ENCODE results near the gene IDUA. TPM values are rescaled to one million over a fixed set of nuclear protein-coding genes. Genes with fewer than 3 reads are reported as not detected.
A peak's percentile ranks its signal among the peaks of the same experiment; 100 is the strongest.
"Not testable (repeated sequence)": the region's sequence is repeated elsewhere in the genome, so short reads cannot be mapped to it uniquely, and the experiment has no call there.

IDUA gene
- total and polyA plus RNA-seq, 5 donors: 8.5 to 17.4 (median 17.0) TPM

DNA sequence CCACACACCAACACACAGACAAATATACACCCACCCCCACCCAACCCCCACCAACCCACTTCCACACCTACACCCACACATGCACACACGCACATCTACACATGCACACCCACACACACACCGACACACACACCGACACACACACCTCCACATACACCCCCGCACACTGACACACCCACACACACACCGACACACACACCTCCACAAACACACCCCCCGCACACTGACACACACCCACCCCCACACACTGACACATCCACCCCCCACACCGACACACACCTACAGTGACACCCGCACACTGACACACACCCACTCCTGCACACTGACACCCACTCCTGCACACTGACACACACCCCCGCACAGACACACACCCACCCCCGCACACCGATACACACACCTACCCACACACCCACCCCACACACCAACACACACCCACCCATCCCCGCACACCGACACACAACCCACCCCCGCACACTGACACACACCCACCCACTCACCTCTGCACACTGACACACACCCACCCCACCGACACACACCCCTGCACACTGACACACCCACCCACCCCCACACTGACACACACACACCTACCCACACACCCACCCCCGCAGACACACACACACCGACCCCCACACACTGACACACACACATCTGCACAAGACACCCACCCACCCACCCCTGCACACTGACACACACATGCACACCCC, 55.7 kb downstream of the IDUA start:
- Histone ChIP-seq H3K27me3 (ENCODE audit: control insufficient read depth, insufficient read depth) (no peaks in the 10 kb centered on the region), H3K27ac (ENCODE audit: low read length) (no peak overlapping the region), H3K9me3 (ENCODE audit: control insufficient read depth, low read length) (no peaks in the 10 kb centered on the region), H3K4me3 (ENCODE audit: low read length) (no peak overlapping the region), H3K4me1 (ENCODE audit: control insufficient read depth, insufficient read depth, low read length) (peaks cover 2% of the 10 kb centered on the region)
- intact Hi-C loops (cut with DNase I): no loop called here
- ATAC-seq (no peak), DNase-seq (peak; percentile 21 to 51 (median 33))
- 88% methylated on average over 17 of the region's 17 CpGs for WGBS

DNA sequence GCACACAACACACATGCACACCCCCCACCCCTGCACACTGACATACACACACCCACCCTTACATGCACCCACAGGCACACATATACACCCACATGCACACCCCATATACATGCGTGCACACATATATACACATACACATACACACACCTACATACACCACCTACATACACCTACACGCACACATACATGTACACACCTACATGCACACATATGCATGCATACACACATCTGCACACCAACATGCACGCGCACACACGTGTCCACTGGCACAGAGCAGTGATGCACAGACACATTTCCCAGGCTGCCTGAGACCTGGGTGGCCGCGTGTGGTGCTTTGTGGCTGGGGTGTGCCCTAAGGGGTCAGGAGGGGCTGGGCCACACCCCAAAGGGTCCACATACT, 56.3 kb downstream of the IDUA start:
- Histone ChIP-seq H3K27ac (ENCODE audit: low read length) (no peak overlapping the region), H3K4me1 (ENCODE audit: control insufficient read depth, insufficient read depth, low read length) (peaks cover 2% of the 10 kb centered on the region), H3K4me3 (ENCODE audit: low read length) (no peak overlapping the region), H3K27me3 (ENCODE audit: control insufficient read depth, insufficient read depth) (no peaks in the 10 kb centered on the region), H3K9me3 (ENCODE audit: control insufficient read depth, low read length) (no peaks in the 10 kb centered on the region)
- 55% methylated on average over 7 of the region's 7 CpGs for WGBS
- ATAC-seq (no peak), DNase-seq (no peak)
- intact Hi-C loops (cut with DNase I): no loop called here

DNA sequence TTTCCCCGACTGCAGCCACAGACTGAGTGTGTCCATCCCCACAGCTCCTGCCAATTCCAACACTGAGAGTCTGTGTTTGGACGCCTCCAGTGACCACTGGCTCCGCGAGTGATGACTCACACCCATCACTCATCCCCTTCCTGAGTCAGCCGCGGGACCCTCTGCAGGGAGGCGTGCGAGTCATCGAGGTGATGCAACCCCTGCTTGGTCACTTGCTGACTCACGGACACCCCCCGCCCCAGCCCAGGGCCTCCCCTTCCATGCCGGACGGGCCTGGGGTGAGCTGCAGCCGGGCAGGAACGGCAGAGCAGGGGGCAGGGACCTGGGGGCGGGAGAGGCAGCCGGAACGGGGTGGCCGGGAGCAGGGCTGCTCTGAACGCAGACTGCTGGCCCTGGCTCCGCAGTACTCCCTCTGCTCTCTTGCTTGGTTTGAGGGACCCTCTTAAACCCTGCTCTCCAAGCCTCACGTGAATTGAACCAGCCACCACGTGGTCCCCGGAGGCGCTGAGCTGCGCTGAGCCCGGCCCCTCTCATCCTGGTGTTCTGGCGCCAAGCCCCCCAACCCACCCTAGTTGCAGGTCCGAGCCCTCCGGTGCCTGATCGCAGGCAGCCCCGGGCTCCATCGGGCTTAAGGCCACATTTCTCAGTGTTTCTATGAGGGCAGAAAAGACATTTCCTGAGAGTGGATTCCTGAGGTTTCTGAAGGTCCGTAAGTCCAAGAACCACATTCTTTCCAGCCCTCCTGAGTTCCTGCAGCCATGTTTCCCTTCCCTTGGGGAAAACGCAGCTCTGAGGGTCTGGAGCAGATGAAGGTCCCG, 57.0 kb downstream of the IDUA start:
- intact Hi-C loops (cut with DNase I): no loop called here
- Histone ChIP-seq H3K27me3 (ENCODE audit: control insufficient read depth, insufficient read depth) (no peaks in the 10 kb centered on the region), H3K9me3 (ENCODE audit: control insufficient read depth, low read length) (no peaks in the 10 kb centered on the region), H3K4me3 (ENCODE audit: low read length) (no peak overlapping the region), H3K27ac (ENCODE audit: low read length) (no peak overlapping the region), H3K4me1 (ENCODE audit: control insufficient read depth, insufficient read depth, low read length) (peaks cover 2% of the 10 kb centered on the region)
- WGBS: 22% methylated on average over 36 of the region's 36 CpGs
- DNase-seq (peak; percentile 94 to 96 (median 95)), ATAC-seq (peak; percentile 88 to 91)

DNA sequence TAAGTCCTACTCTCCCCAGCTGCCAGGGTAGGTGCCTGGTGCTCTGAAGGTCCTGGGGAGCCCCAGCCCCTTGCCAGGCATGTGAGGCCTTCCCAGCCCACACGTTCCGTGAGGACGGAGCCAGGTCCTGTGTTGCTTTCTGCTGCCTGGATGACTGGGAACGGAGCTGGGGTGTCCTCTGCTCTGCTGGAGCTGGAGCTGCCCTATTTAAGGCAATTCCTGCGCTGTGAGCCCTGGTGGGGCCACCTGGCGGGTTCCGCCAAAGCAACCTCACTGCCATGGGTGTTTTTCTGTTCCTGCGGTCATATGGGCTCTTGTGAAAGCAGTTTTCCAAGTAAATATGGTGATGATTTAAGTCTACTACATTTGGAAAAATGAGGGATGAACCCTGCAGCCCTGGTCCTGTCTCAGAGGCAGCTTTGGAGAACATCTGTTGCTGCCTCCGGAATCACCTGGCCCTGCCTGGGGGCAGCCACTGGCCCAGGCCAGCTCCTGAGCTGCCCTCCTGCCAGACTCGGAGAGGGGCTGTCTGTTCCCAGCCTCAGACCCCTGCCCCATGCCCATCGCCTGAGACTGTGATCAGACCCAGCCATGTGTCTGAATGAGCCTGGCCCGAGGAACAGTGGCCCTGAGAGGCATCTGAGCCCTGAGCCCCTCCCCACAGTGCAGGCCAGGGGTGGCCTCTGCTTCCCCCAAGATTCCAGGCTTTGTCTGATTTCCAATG, 57.8 kb downstream of the IDUA start:
- Histone ChIP-seq H3K27me3 (ENCODE audit: control insufficient read depth, insufficient read depth) (no peaks in the 10 kb centered on the region), H3K4me1 (ENCODE audit: control insufficient read depth, insufficient read depth, low read length) (peaks cover 2% of the 10 kb centered on the region), H3K9me3 (ENCODE audit: control insufficient read depth, low read length) (no peaks in the 10 kb centered on the region), H3K27ac (ENCODE audit: low read length) (no peak overlapping the region), H3K4me3 (ENCODE audit: low read length) (no peak overlapping the region)
- WGBS: 83% methylated on average over 12 of the region's 12 CpGs
- no peak for ATAC-seq
- DNase-seq: peak; percentile 25 to 45 (median 42)
- intact Hi-C loops (cut with DNase I): no loop called here

DNA sequence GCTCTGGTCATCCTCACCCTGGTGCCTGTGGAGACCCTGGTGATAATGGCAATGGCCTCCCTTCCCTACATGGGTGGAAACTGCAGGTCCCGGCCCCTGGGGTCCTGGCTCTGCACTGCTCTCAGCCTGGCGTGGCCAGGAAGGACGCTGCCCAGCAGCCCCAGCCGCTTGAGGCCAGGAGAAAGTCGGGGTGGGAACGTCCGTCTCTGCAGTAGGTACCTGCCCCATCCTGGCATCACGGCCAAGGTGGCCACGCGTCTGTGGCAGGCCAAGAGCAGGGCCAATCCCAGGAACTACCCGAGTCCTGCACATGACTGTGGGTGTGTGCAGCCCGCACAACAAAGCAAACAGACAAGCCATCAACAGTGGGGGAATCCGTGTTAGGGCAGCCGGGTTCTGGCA, 58.4 kb downstream of the IDUA start:
- intact Hi-C loops (cut with DNase I): no loop called here
- Histone ChIP-seq H3K4me1 (ENCODE audit: control insufficient read depth, insufficient read depth, low read length) (no peaks in the 10 kb centered on the region), H3K9me3 (ENCODE audit: control insufficient read depth, low read length) (no peaks in the 10 kb centered on the region), H3K4me3 (ENCODE audit: low read length) (no peak overlapping the region), H3K27ac (ENCODE audit: low read length) (no peak overlapping the region), H3K27me3 (ENCODE audit: control insufficient read depth, insufficient read depth) (no peaks in the 10 kb centered on the region)
- ATAC-seq (no peak), DNase-seq (peak; percentile 16 to 55 (median 29))
- 82% methylated on average over 14 of the region's 14 CpGs for WGBS

DNA sequence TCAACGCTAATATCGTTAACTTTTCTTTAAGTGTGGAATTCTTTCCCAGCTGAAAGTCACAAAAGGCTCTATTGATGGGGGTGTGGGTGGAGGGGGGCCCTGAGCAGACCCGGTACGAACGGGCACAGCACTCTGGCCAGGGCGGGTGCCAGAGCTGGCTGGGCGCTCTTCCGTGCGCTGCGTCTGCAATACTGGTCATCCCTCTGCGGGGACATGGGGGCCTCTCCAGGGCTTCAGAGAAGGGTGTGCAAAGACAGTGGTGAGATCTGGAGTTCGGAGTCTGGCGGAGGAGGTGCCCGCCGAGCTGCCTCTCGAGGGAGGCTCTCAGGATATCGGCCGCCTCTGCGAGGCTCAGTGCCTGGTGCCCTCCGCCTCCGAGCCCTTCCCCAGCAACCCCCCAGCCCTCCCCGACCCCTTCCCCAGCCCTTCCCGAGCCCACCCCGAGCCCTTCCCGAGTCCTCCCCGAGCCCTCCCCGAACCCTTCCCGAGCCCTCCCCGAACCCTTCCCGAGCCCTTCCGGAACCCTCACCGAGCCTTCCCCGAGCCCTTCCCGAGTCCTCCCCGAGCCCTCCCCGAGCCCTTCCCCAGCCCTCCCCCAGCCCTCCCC, 58.9 kb downstream of the IDUA start:
- Histone ChIP-seq H3K4me1 (ENCODE audit: control insufficient read depth, insufficient read depth, low read length) (no peaks in the 10 kb centered on the region), H3K9me3 (ENCODE audit: control insufficient read depth, low read length) (no peaks in the 10 kb centered on the region), H3K4me3 (ENCODE audit: low read length) (no peak overlapping the region), H3K27me3 (ENCODE audit: control insufficient read depth, insufficient read depth) (no peaks in the 10 kb centered on the region), H3K27ac (ENCODE audit: low read length) (no peak overlapping the region)
- intact Hi-C loops (cut with DNase I): no loop called here
- peak; percentile 25 to 53 (median 37) for DNase-seq
- ATAC-seq: no peak
- WGBS: 77% methylated on average over 36 of the region's 36 CpGs

DNA sequence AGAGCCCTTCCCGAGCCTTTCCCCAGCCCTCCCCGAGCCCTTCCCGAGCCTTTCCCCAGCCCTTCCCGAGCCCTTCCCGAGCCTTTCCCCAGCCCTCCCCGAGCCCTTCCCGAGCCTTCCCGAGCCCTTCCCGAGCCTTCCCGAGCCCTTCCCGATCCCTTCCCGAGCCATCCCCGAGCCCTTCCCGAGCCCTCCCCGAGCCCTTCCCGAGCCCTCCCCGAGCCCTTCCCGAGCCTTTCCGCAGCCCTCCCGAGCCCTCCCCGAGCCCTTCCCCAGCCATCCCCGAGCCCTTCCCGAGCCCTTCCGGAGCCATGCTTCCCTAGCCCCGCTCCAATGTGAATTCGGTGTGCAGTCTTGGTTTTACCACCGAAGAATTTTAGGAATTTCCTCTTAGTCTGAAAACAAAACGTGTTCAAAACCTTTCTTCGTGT, 59.8 kb downstream of the IDUA start:
- H3K27me3 ChIP-seq (ENCODE audit: control insufficient read depth, insufficient read depth); H3K27ac ChIP-seq (ENCODE audit: low read length); intact Hi-C loops (cut with DNase I); H3K9me3 ChIP-seq (ENCODE audit: control insufficient read depth, low read length); H3K4me1 ChIP-seq (ENCODE audit: control insufficient read depth, insufficient read depth, low read length); H3K4me3 ChIP-seq (ENCODE audit: low read length): not testable (repeated sequence)
- DNase-seq (peak; percentile 71 to 93 (median 87)), ATAC-seq (peak in 1 of 2 donors; percentile 39)
- WGBS: 22% methylated on average over 29 of the region's 29 CpGs

DNA sequence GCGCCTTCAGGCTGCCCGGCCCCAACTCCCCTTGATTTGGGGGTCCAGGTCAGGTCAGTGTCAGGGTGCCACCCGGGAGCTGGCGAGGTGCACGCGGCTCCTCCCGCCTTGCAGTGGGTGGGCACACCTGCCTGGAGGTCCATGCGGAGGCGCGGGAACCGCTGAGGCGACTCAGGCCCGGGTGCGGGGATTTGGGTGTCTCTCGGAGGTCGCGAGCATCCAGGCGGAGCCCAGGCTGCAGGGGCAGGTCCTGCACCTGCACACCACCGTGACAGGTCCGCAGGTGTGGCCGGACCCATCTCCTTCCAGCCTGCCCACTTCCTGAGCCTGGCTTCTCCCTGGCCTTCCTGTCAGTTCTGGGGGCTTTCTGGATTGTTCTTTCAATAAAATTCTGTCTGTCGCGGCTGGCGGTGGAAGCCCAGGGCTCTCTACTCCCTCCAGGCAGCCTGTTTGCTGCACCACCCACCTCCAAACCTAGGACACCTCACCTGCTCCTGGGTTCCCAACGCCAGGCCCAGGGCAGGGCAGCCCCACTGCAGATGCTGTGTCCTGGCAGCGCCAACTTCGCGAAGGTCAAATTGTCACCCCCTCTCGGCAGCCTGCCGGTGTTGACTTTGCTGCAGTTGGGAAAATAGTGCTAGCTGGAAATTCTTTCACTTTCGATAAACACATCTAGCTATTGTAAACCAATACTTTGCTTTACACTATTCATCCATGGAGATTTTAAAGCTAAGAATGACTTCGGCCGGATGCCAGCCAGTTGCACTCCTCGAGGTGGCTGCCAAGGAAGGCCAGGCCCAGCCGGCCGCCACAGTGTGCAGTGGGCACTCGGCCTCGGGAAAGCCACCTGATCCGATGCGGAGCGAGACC, 60.5 kb downstream of the IDUA start:
- H3K27me3 ChIP-seq (ENCODE audit: control insufficient read depth, insufficient read depth): no peaks in the 10 kb centered on the region
- H3K27ac ChIP-seq (ENCODE audit: low read length): no peak overlapping the region
- no peaks in the 10 kb centered on the region for H3K4me1 ChIP-seq (ENCODE audit: control insufficient read depth, insufficient read depth, low read length)
- H3K9me3 ChIP-seq (ENCODE audit: control insufficient read depth, low read length): no peaks in the 10 kb centered on the region
- ATAC-seq (no peak), DNase-seq (peak; percentile 23 to 72 (median 67))
- no peak overlapping the region for H3K4me3 ChIP-seq (ENCODE audit: low read length)
- intact Hi-C loops (cut with DNase I): no loop called here
- WGBS: 59% methylated on average over 41 of the region's 41 CpGs

DNA sequence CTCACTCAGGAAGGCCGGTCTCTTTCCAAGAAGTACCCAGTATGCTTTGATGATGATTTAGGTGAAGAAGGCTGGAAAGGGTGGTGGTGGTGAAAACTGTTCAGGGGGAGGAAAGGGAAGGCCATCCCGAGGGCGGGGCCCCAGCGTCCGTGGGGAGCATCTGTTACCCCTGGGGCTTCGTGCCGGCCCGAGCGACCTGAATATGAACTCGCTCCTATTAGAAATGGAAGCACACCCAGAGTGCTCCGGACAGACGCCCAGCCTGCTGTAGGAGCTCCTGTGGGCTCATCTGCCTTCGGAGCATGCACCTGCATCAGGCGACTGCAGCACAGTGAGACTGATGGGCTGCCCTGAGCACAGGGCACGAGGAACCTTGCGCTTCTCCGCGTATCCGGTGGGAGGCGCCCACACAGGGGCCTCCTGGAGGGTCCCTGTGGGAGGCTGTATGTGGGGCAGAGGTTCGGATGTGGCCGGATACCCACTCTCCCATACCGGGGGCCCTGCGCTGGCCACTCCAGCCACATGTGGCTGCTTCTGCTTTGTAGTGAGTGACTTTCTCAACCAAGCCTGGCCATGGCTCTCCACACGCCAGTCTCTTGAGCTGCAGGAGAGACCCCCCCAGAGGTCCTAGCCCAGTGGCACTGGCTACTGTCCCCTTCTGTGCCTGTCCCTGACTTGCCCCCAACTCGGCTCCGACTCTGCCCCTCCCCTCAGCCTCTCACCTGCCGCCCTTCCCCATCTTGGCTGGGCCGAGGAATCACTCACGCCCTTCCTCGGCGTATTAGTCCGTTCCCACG, 61.3 kb downstream of the IDUA start:
- no peaks in the 10 kb centered on the region for H3K4me1 ChIP-seq (ENCODE audit: control insufficient read depth, insufficient read depth, low read length)
- no peak overlapping the region for H3K4me3 ChIP-seq (ENCODE audit: low read length)
- 77% methylated on average over 34 of the region's 34 CpGs for WGBS
- DNase-seq (peak; percentile 16 to 48 (median 43)), ATAC-seq (no peak)
- no peaks in the 10 kb centered on the region for H3K9me3 ChIP-seq (ENCODE audit: control insufficient read depth, low read length)
- intact Hi-C loops (cut with DNase I): no loop called here
- no peak overlapping the region for H3K27ac ChIP-seq (ENCODE audit: low read length)
- H3K27me3 ChIP-seq (ENCODE audit: control insufficient read depth, insufficient read depth): no peaks in the 10 kb centered on the region
